HL-60/S4 treated with phorbol 12-myristate 13-acetate at 8.2 ng/mL for 4 days and 3 days (cell line): ENCODE measurements around the gene SEC63.
"Not testable (repeated sequence)": the region's sequence is repeated elsewhere in the genome, so short reads cannot be mapped to it uniquely, and the experiment has no call there.

ENCODE experiments used
- in situ Hi-C: fragments of 300-500 bp; cut with MboI; formaldehyde crosslinking; loops from 2 replicates; pipeline ENCODE4 v1.15.0; 2022; ENCODE audit warnings: low sequenced_read_pairs

The SEC63 gene

GRCh38 chr6:107976155-107976783, 18.3 kb upstream of the SEC63 start:
- in situ Hi-C loops: no loop called here

DNA sequence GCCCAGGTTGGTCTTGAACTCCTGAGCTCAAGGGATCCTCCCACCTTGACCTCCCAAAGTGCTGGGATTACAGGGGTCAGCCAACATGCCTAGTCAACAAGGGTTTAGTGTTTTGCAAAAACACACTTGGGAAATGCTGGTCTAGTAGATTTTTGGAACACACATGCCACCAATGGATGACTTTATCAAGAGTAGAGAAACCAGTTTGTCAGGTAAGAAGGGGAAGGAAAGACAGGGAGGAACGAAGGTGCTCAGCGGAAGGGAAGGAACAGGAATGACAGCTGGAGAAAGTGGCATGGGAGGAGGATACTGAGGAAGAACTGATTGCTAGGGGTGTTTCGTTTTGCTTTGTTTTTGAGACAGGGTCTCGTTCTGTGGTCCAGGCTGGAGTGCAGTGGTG, 15.6 kb upstream of the SEC63 start:
- in situ Hi-C loops: no loop called here

GRCh38 chr6:107972413-107973096, 14.5 kb upstream of the SEC63 start:
- in situ Hi-C loops: no loop called here

DNA sequence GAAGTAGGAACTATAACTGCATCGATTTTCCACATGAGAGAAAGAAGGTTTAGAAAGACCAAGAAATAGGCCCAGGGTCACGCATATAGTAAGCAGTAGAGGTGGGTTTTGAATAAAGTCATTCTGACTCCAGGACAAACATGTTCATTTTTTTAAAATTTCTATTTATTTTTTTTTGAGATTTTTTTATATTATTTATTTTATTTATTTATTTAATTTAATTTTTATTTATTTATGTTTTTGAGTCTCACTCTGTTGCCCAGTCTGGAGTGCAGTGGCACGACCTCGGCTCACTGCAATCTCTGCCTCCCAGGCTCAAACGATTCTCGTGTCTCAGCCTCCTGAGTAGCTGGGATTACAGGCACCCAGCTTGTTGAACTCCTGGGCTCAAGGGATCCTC, 13.2 kb upstream of the SEC63 start:
- in situ Hi-C loops: no loop called here

GRCh38 chr6:107970255-107970654, 12.2 kb upstream of the SEC63 start:
- in situ Hi-C loops: no loop called here

GRCh38 chr6:107968081-107968480, 10.1 kb upstream of the SEC63 start:
- in situ Hi-C loops: no loop called here

DNA sequence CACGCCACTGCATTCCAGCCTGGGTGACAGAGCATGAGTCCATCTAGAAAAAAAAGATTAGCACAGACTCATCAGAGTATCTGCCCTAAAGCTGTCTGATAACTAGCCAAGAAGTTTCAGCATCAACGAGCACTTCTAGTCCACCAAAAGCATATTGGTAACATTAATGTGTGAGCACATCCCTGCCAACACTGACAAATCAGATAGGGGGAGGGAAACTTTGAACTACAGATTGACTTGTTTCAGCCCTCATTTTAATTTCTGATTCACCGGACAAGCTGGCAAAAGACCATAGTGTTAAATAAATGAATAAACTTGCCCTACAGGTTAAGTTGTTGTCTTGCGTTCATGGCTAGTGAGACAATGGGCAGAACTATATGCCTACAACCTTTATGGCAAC, 7.7 kb upstream of the SEC63 start:
- in situ Hi-C loops: no loop called here

GRCh38 chr6:107962723-107963122, 4.7 kb upstream of the SEC63 start:
- in situ Hi-C loops: no loop called here

DNA sequence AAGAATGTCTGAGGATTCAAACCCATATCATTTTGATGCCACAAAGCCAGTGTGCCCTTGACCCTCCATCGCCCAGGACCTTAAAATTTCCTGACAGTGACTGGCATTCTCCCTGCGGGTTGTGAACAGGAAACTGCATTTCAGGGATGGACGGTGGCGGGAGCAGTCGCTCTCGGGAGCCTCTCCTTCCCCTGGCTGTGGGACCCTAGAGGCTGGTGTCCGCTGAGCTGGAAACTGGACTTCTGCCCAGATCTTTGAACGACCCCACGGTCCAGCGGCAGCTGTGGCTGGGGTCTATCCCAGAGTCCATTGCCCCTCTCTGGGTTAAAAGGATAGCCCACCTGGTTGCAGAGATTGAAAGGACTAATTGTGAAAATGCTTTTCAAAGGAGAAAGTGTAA, 1.4 kb upstream of the SEC63 start:
- in situ Hi-C loops: no loop called here

- in situ Hi-C loops: not testable (repeated sequence)
Observed at GRCh38 chr6:107958689-107959362, 818 bp upstream of the SEC63 start.

- in situ Hi-C loops: no loop called here
Observed at GRCh38 chr6:107957308-107957908, 600 bp downstream of the SEC63 start.

- in situ Hi-C loops: no loop called here
Observed at GRCh38 chr6:107956586-107957307, 1.3 kb downstream of the SEC63 start.

- in situ Hi-C loops: no loop called here
Observed at GRCh38 chr6:107956181-107956580, 1.8 kb downstream of the SEC63 start.

DNA sequence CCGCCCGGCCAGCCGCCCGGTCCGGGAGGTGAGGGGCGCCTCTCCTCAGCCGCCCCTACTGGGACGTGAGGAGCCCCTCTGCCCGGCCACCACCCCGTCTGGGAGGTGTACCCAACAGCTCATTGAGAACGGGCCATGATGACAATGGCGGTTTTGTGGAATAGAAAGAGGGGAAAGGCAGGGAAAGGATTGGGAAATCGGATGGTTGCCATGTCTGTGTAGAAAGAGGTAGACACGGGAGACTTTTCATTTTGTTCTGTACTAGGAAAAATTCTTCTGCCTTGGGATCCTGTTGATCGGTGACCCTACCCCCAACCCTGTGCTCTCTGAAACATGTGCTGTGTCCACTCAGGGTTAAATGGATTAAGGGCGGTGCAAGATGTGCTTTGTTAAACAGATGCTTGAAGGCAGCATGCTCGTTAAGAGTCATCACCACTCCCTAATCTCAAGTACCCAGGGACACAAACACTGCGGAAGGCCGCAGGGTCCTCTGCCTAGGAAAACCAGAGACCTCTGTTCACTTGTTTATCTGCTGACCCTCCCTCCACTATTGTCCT, 4.1 kb downstream of the SEC63 start:
- in situ Hi-C loops: not testable (repeated sequence)

- in situ Hi-C loops: no loop called here
Observed at GRCh38 chr6:107943626-107944439, 14.2 kb downstream of the SEC63 start.

GRCh38 chr6:107942142-107942541, 15.9 kb downstream of the SEC63 start:
- in situ Hi-C loops: no loop called here

- in situ Hi-C loops: no loop called here
Observed at GRCh38 chr6:107941627-107942026, 16.4 kb downstream of the SEC63 start.

- in situ Hi-C loops: no loop called here
Observed at GRCh38 chr6:107941199-107941598, 16.8 kb downstream of the SEC63 start.

DNA sequence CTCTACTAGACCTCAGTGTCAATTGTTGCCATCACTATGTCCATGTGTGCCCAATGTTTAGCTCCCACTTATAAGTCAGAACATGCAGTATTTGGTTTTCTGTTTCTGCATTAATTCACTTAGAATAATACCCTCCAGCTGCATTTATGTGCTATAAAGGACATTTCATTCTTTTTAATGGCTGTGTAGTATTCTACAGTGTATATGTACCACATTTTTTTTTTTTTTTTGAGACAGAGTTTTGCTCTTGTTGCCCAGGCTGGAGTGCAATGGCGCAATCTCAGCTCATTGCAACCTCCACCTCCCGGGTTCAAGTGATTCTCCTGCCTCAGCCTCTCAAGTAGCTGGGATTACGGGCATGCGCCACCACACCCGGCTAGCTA, 21.1 kb downstream of the SEC63 start:
- in situ Hi-C loops: not testable (repeated sequence)
